NK-92 (cell line): ENCODE results near the gene AR.
"Not testable (repeated sequence)": the region's sequence is repeated elsewhere in the genome, so short reads cannot be mapped to it uniquely, and the experiment has no call there.

Source experiments
- DNase-seq: peaks from one replicate; lab custom pipeline; 2025; ENCODE audit not compliant: unreplicated experiment; lab: John Stamatoyannopoulos, UW

AR gene

GRCh38 chrX:67635424-67635823, 91.6 kb downstream of the AR start:
- DNase-seq: no peak

GRCh38 chrX:67636532-67636931, 92.7 kb downstream of the AR start:
- no peak for DNase-seq

- not testable (repeated sequence) for DNase-seq
Observed at GRCh38 chrX:67637293-67637692, 93.5 kb downstream of the AR start.

- DNase-seq: no peak
Observed at GRCh38 chrX:67648361-67648760, 104.5 kb downstream of the AR start.

GRCh38 chrX:67651437-67652142, 107.8 kb downstream of the AR start:
- DNase-seq: no peak

- DNase-seq: no peak
Observed at GRCh38 chrX:67652543-67652942, 108.7 kb downstream of the AR start.

GRCh38 chrX:67654301-67654700, 110.5 kb downstream of the AR start:
- DNase-seq: no peak

- DNase-seq: no peak
Observed at GRCh38 chrX:67665583-67665982, 121.8 kb downstream of the AR start.

GRCh38 chrX:67670717-67671116, 126.9 kb downstream of the AR start:
- not testable (repeated sequence) for DNase-seq

- no peak for DNase-seq
Observed at GRCh38 chrX:67673741-67674274, 130.0 kb downstream of the AR start.

- DNase-seq: no peak
Observed at GRCh38 chrX:67674741-67675140, 130.9 kb downstream of the AR start.

- DNase-seq: no peak
Observed at GRCh38 chrX:67684136-67684535, 140.3 kb downstream of the AR start.

- DNase-seq: no peak
Observed at GRCh38 chrX:67692246-67692645, 148.4 kb downstream of the AR start.

GRCh38 chrX:67693928-67694327, 150.1 kb downstream of the AR start:
- no peak for DNase-seq

- DNase-seq: no peak
Observed at GRCh38 chrX:67697452-67697851, 153.6 kb downstream of the AR start.

GRCh38 chrX:67700602-67701001, 156.8 kb downstream of the AR start:
- DNase-seq: no peak

GRCh38 chrX:67714004-67714403, 170.2 kb downstream of the AR start:
- no peak for DNase-seq

GRCh38 chrX:67717571-67717970, 173.8 kb downstream of the AR start:
- DNase-seq: no peak

GRCh38 chrX:67718926-67719325, 175.1 kb downstream of the AR start:
- no peak for DNase-seq

- DNase-seq: no peak
Observed at GRCh38 chrX:67720344-67720743, 176.5 kb downstream of the AR start.

- no peak for DNase-seq
Observed at GRCh38 chrX:67721321-67721720, 177.5 kb downstream of the AR start.

GRCh38 chrX:67723580-67724351, 179.9 kb downstream of the AR start:
- no peak for DNase-seq
